Right lobe of liver (tissue), 4 donors: ENCODE measurements around the gene ENPP6.

Experiments
- POLR2A ChIP-seq: fragments of 450-650 bp; IDR thresholded peaks from one replicate; pipeline ENCODE4 v1.6.1; 2017; ENCODE audit warnings: antibody characterized with exemption, mild to moderate bottlenecking
- TF ChIP-seq, protein P1 (sequence below), 4 donors: fragments of 200-600 bp in 3 of 4; fragments of 450-650 bp in 1 of 4; IDR thresholded peaks; one replicate each; pipeline versions ENCODE4 v1.5.1 to v1.8.0; 2016 to 2022; ENCODE audit warnings: antibody characterized with exemption in 4 of 4, mild to moderate bottlenecking in 2 of 4
- donor health status: DM: no; HTN: no; CAD: no.
- donor health status: DM: no; HTN: no; CAD: no.
- donor health status: DM: no; HTN: yes; CAD: no.

DNA sequence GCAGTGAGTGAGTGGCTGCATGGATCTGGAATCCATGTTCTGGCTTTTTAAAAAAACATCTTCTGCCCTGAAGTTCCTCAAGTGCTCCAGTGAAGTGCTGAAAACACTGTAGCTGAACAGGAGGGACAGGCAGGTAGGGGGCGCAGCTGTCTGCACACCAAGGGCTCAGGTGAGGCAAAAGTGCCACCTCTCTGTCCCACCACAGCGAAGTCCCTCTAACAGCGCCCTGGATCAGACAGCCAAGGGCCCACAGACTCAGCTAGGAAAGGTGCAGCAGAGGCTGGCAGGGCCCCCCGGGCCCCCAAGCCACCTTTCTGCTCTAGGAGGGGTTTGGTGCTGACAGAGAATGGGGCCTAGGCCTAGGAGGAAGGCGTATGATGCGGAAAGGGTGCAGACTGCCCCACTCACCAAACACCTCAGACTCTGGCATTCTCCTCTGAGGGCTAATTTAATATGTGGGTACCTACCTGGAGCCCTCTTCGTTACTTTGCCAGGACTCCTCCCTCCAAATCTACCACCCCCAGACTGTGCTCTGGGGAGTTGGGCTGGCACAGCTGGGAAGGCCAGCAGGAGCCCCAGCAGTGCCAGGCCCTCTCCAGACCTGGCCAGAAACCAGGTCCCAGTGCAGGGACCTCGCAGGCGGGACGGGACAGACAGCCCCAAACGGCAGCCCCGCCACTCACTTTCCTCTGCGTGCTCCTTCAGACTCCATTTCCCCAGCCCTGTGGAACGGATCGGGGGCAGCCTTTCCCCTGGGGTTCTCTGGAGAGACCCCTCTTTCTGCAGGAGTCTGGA, 73.7 kb downstream of the ENPP6 start:
- TF ChIP-seq, protein P1, sequence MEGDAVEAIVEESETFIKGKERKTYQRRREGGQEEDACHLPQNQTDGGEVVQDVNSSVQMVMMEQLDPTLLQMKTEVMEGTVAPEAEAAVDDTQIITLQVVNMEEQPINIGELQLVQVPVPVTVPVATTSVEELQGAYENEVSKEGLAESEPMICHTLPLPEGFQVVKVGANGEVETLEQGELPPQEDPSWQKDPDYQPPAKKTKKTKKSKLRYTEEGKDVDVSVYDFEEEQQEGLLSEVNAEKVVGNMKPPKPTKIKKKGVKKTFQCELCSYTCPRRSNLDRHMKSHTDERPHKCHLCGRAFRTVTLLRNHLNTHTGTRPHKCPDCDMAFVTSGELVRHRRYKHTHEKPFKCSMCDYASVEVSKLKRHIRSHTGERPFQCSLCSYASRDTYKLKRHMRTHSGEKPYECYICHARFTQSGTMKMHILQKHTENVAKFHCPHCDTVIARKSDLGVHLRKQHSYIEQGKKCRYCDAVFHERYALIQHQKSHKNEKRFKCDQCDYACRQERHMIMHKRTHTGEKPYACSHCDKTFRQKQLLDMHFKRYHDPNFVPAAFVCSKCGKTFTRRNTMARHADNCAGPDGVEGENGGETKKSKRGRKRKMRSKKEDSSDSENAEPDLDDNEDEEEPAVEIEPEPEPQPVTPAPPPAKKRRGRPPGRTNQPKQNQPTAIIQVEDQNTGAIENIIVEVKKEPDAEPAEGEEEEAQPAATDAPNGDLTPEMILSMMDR (IDR thresholded peaks at IDR 0.05): no peak
- TF ChIP-seq POLR2A: no peak
